Activated gamma-delta T cell treated with anti-CD3 and anti-CD28 coated beads, Interleukin-2, amount 50 U/mL, for 16 hours (primary cell): ENCODE data around the gene ARMH3.
"Not testable (repeated sequence)": the region's sequence is repeated elsewhere in the genome, so short reads cannot be mapped to it uniquely, and the experiment has no call there.

Experiments used
- DNase-seq: peaks from one replicate; pipeline ENCODE4 v3.0.0-alpha.2; 2020; ENCODE audit warnings: low read depth

ARMH3 gene

GRCh38 chr10:102055647-102056419 lies at the start of gene ARMH3:
ARMH3 (minus strand) TSS chr10:102056173; CDS start chr10:102040114, 16,059 bp downstream.
- peak; percentile 79 for DNase-seq

- DNase-seq: no peak
These were observed 46.4 kb upstream of the ARMH3 start for GRCh38 chr10:102102421-102102820.

GRCh38 chr10:102101152-102101551 lies 45.2 kb upstream of the ARMH3 start:
- no peak for DNase-seq

- no peak for DNase-seq
These were observed 40.5 kb upstream of the ARMH3 start for GRCh38 chr10:102096449-102096848.

GRCh38 chr10:102090772-102091171 lies 34.8 kb upstream of the ARMH3 start:
- no peak for DNase-seq

GRCh38 chr10:102086196-102086595 lies 30.2 kb upstream of the ARMH3 start:
- no peak for DNase-seq

GRCh38 chr10:102085336-102085735 lies 29.4 kb upstream of the ARMH3 start:
- DNase-seq: no peak

GRCh38 chr10:102083541-102083940 lies 27.6 kb upstream of the ARMH3 start:
- no peak for DNase-seq

- DNase-seq: peak; percentile 73
These were observed 16.9 kb upstream of the ARMH3 start for GRCh38 chr10:102072673-102073527.

- no peak for DNase-seq
These were observed 13.1 kb upstream of the ARMH3 start for GRCh38 chr10:102069071-102069470.

- DNase-seq: no peak
These were observed 12.2 kb upstream of the ARMH3 start for GRCh38 chr10:102068216-102068615.

- DNase-seq: no peak
These were observed 11.3 kb upstream of the ARMH3 start for GRCh38 chr10:102067091-102067916.

- no peak for DNase-seq
These were observed 10.6 kb upstream of the ARMH3 start for GRCh38 chr10:102066399-102067088.

GRCh38 chr10:102065561-102066398 lies 9.8 kb upstream of the ARMH3 start:
- DNase-seq: no peak

- peak; percentile 85 for DNase-seq
These were observed 9.0 kb upstream of the ARMH3 start, which contains the start of gene HPS6 for GRCh38 chr10:102064868-102065560. HPS6 (plus strand) TSS chr10:102065349; CDS start chr10:102065475, 126 bp downstream.

- DNase-seq: no peak
These were observed 8.5 kb upstream of the ARMH3 start for GRCh38 chr10:102064503-102064867.

- no peak for DNase-seq
These were observed 4.0 kb upstream of the ARMH3 start for GRCh38 chr10:102059987-102060386.

- not testable (repeated sequence) for DNase-seq
These were observed 909 bp downstream of the ARMH3 start for GRCh38 chr10:102054881-102055646.

- no peak for DNase-seq
These were observed 9.9 kb downstream of the ARMH3 start for GRCh38 chr10:102046095-102046494.
